Endothelial cell (in vitro differentiated cells): Measurements from ENCODE around the gene CAPNS2. TPM values are rescaled to one million over a fixed set of nuclear protein-coding genes. Genes with fewer than 3 reads are reported as not detected.

Source experiments
- DNase-seq: peaks from one replicate; pipeline ENCODE4 v3.0.0; 2021; ENCODE audit warnings: low spot score
- H3K27ac Mint-ChIP-seq: one replicate; pipeline ENCODE4 v1.8.0; 2021; ENCODE audit warnings: mixed read lengths, inconsistent platforms; ENCODE audit not compliant: unreplicated experiment
- H3K27me3 Mint-ChIP-seq: one replicate; pipeline ENCODE4 v1.8.0; 2021; ENCODE audit warnings: mild to moderate bottlenecking, moderate library complexity, mixed read lengths, inconsistent platforms; ENCODE audit not compliant: unreplicated experiment
- H3K36me3 Mint-ChIP-seq: one replicate; pipeline ENCODE4 v1.8.0; 2021; ENCODE audit warnings: mild to moderate bottlenecking, low read depth, mixed read lengths, inconsistent platforms; ENCODE audit not compliant: unreplicated experiment
- H3K4me1 Mint-ChIP-seq: one replicate; pipeline ENCODE4 v1.8.0; 2021; ENCODE audit warnings: mild to moderate bottlenecking, mixed read lengths, inconsistent platforms; ENCODE audit not compliant: unreplicated experiment
- H3K4me3 Mint-ChIP-seq: one replicate; pipeline ENCODE4 v1.8.0; 2021; ENCODE audit warnings: mild to moderate bottlenecking, mixed read lengths, inconsistent platforms; ENCODE audit not compliant: unreplicated experiment
- H3K9me3 Mint-ChIP-seq: one replicate; pipeline ENCODE4 v1.8.0; 2021; ENCODE audit warnings: mixed read lengths, inconsistent platforms; ENCODE audit not compliant: unreplicated experiment
- CTCF ChIP-seq: fragments of 200-600 bp; sonication (generic); IDR thresholded peaks from one replicate; pipeline ENCODE4 v1.5.0; 2021; ENCODE audit warnings: antibody characterized with exemption; ENCODE audit not compliant: unreplicated experiment
- total RNA-seq: library from RNA; stranded (reverse); fragmentation: NEBNext Ultra II Directional; extraction: Animal tissue kit (Norgen Biotek cat#: 25700); gene quantifications from one replicate; pipeline ENCODE4 v1.2.1, GENCODE V29; 2021; ENCODE audit not compliant: unreplicated experiment

Gene CAPNS2
- total RNA-seq, 1 donor from 2014 or later, result 1.2 TPM

- Mint-ChIP-seq H3K27me3 (no peaks in the 10 kb centered on the region), H3K4me1 (peaks cover under 1% of the 10 kb centered on the region), H3K9me3 (no peaks in the 10 kb centered on the region), H3K4me3 (no peak overlapping the region), H3K27ac (no peak overlapping the region), H3K36me3 (peaks cover 4% of the 10 kb centered on the region)
- DNase-seq, result no peak
- no peak for TF ChIP-seq CTCF
These were observed 36.1 kb upstream of the CAPNS2 start for GRCh38 chr16:55530316-55530856.

GRCh38 chr16:55532227-55532626, 34.3 kb upstream of the CAPNS2 start:
- peaks cover 5% of the 10 kb centered on the region for H3K4me1 Mint-ChIP-seq
- no peak for TF ChIP-seq CTCF
- H3K36me3 Mint-ChIP-seq, result peaks cover 4% of the 10 kb centered on the region
- no peak for DNase-seq
- no peaks in the 10 kb centered on the region for H3K27me3 Mint-ChIP-seq
- H3K9me3 Mint-ChIP-seq, result no peaks in the 10 kb centered on the region
- no peak overlapping the region for H3K27ac Mint-ChIP-seq
- no peak overlapping the region for H3K4me3 Mint-ChIP-seq

GRCh38 chr16:55534756-55535155, 31.7 kb upstream of the CAPNS2 start:
- no peak for DNase-seq
- H3K4me3 Mint-ChIP-seq, result no peak overlapping the region
- peaks cover 5% of the 10 kb centered on the region for H3K4me1 Mint-ChIP-seq
- no peaks in the 10 kb centered on the region for H3K9me3 Mint-ChIP-seq
- no peak overlapping the region for H3K27ac Mint-ChIP-seq
- no peaks in the 10 kb centered on the region for H3K27me3 Mint-ChIP-seq
- peaks cover under 1% of the 10 kb centered on the region for H3K36me3 Mint-ChIP-seq
- no peak for TF ChIP-seq CTCF

GRCh38 chr16:55539049-55539448, 27.4 kb upstream of the CAPNS2 start:
- Mint-ChIP-seq H3K4me3 (no peak overlapping the region), H3K36me3 (no peaks in the 10 kb centered on the region), H3K9me3 (no peaks in the 10 kb centered on the region), H3K27me3 (no peaks in the 10 kb centered on the region), H3K27ac (no peak overlapping the region), H3K4me1 (peaks cover 5% of the 10 kb centered on the region)
- DNase-seq, result no peak
- no peak for TF ChIP-seq CTCF

- H3K36me3 Mint-ChIP-seq, result no peaks in the 10 kb centered on the region
- no peak for TF ChIP-seq CTCF
- DNase-seq, result no peak
These were observed 27.0 kb upstream of the CAPNS2 start for GRCh38 chr16:55539488-55539887.

More at GRCh38 chr16:55539488-55539887, 27.0 kb upstream of the CAPNS2 start:
- Mint-ChIP-seq H3K27me3 (no peaks in the 10 kb centered on the region), H3K9me3 (no peaks in the 10 kb centered on the region), H3K4me1 (peaks cover 5% of the 10 kb centered on the region), H3K27ac (no peak overlapping the region), H3K4me3 (no peak overlapping the region)
